SK-N-MC (cell line): ENCODE data around the gene STRBP.
"Not testable (repeated sequence)": the region's sequence is repeated elsewhere in the genome, so short reads cannot be mapped to it uniquely, and the experiment has no call there.

Source experiments
- DNase-seq: peaks from one replicate; pipeline ENCODE4 v3.0.0-alpha.2; 2011; ENCODE audit warnings: low read depth, low spot score
- H3K27ac ChIP-seq: fragments of 200-600 bp; sonication (generic); 2 replicates; pipeline ENCODE4 v1.5.1; 2016; ENCODE audit warnings: mixed run types
- H3K36me3 ChIP-seq: fragments of 200-600 bp; sonication (generic); 2 replicates; pipeline ENCODE4 v1.6.1; 2017; ENCODE audit warnings: antibody characterized with exemption, low read length, mixed read lengths; ENCODE audit not compliant: insufficient read depth
- H3K4me3 ChIP-seq: fragments of 200-600 bp; sonication (generic); 2 replicates; pipeline ENCODE4 v1.5.1; 2016
- H3K9ac ChIP-seq: fragments of 200-600 bp; sonication (generic); 2 replicates; pipeline ENCODE4 v1.8.0; 2017; ENCODE audit warnings: mixed run types, mixed read lengths; ENCODE audit not compliant: insufficient read length
- H3K9me3 ChIP-seq: fragments of 200-600 bp; sonication (generic); 2 replicates; pipeline ENCODE4 v1.6.1; 2017; ENCODE audit warnings: low read depth, mild to moderate bottlenecking, antibody characterized with exemption, low read length, moderate library complexity, mixed read lengths
- EZH2 ChIP-seq: fragments of 200-600 bp; sonication (generic); IDR thresholded peaks from one replicate; pipeline ENCODE4 v1.6.1; 2017; ENCODE audit warnings: antibody characterized with exemption
- FOXP2 ChIP-seq: optimal IDR thresholded peaks from 2 replicates; pipeline ENCODE3; 2011; ENCODE audit warnings: mild to moderate bottlenecking, moderate library complexity; ENCODE audit not compliant: insufficient read depth; ENCODE audit errors: extremely low read length, control extremely low read depth
- POLR2AphosphoS5 ChIP-seq: IDR thresholded peaks from 2 replicates; pipeline ENCODE4 v1.6.1; 2012; ENCODE audit warnings: mild to moderate bottlenecking, low read depth, low read length, borderline replicate concordance

Gene STRBP

GRCh38 chr9:123305879-123306278 lies 37.5 kb upstream of the STRBP start:
- DNase-seq: no peak
- TF ChIP-seq POLR2AphosphoS5 (no peak), FOXP2 (no peak), EZH2 (no peak)
- H3K9ac ChIP-seq: no peak overlapping the region
- H3K4me3 ChIP-seq: no peak overlapping the region
- peak overlapping the region; percentile 91 for H3K27ac ChIP-seq
- H3K9me3 ChIP-seq: no peaks in the 10 kb centered on the region
- no peaks in the 10 kb centered on the region for H3K36me3 ChIP-seq

GRCh38 chr9:123304340-123304691 lies 35.9 kb upstream of the STRBP start:
- H3K36me3 ChIP-seq: no peaks in the 10 kb centered on the region
- no peak for DNase-seq
- no peak overlapping the region for H3K9ac ChIP-seq
- no peaks in the 10 kb centered on the region for H3K9me3 ChIP-seq
- TF ChIP-seq EZH2: no peak
- no peak for TF ChIP-seq FOXP2
- no peak for TF ChIP-seq POLR2AphosphoS5
- H3K4me3 ChIP-seq: no peak overlapping the region
- H3K27ac ChIP-seq: peak overlapping the region; percentile 91

GRCh38 chr9:123302348-123303214 lies 34.2 kb upstream of the STRBP start:
- no peak for DNase-seq
- Histone ChIP-seq H3K36me3 (no peaks in the 10 kb centered on the region), H3K27ac (peak overlapping the region; percentile 25; the same call in 1 of the 2 replicates), H3K9ac (no peak overlapping the region), H3K4me3 (no peak overlapping the region), H3K9me3 (no peaks in the 10 kb centered on the region)
- TF ChIP-seq FOXP2 (no peak), POLR2AphosphoS5 (no peak), EZH2 (no peak)

GRCh38 chr9:123301936-123302335 lies 33.5 kb upstream of the STRBP start:
- H3K9me3 ChIP-seq, H3K9ac ChIP-seq, H3K36me3 ChIP-seq, H3K4me3 ChIP-seq, H3K27ac ChIP-seq, DNase-seq: not testable (repeated sequence)

GRCh38 chr9:123300554-123300953 lies 32.2 kb upstream of the STRBP start:
- H3K9ac ChIP-seq: no peak overlapping the region

GRCh38 chr9:123299558-123300126 lies 31.3 kb upstream of the STRBP start:
- Histone ChIP-seq H3K27ac (peak overlapping the region; percentile 60), H3K9ac (no peak overlapping the region), H3K9me3 (no peaks in the 10 kb centered on the region), H3K36me3 (no peaks in the 10 kb centered on the region), H3K4me3 (no peak overlapping the region)
- no peak for TF ChIP-seq POLR2AphosphoS5
- no peak for TF ChIP-seq FOXP2
- TF ChIP-seq EZH2: no peak
- no peak for DNase-seq

More at GRCh38 chr9:123300554-123300953, 32.2 kb upstream of the STRBP start:
- H3K9me3 ChIP-seq: no peaks in the 10 kb centered on the region
- no peak for DNase-seq
- H3K27ac ChIP-seq: no peak overlapping the region
- TF ChIP-seq FOXP2: no peak
- TF ChIP-seq POLR2AphosphoS5: no peak
- no peak for TF ChIP-seq EZH2
- H3K36me3 ChIP-seq: no peaks in the 10 kb centered on the region
- no peak overlapping the region for H3K4me3 ChIP-seq

GRCh38 chr9:123296174-123296573 lies 27.8 kb upstream of the STRBP start:
- no peak for TF ChIP-seq FOXP2
- TF ChIP-seq POLR2AphosphoS5: no peak
- no peak for TF ChIP-seq EZH2
- Histone ChIP-seq H3K4me3 (no peak overlapping the region), H3K27ac (peak overlapping the region; percentile 58; the same call in 1 of the 2 replicates), H3K36me3 (no peaks in the 10 kb centered on the region), H3K9ac (no peak overlapping the region), H3K9me3 (no peaks in the 10 kb centered on the region)
- no peak for DNase-seq

- DNase-seq: no peak
- Histone ChIP-seq H3K27ac (no peak overlapping the region), H3K4me3 (no peak overlapping the region), H3K9me3 (no peaks in the 10 kb centered on the region), H3K9ac (no peak overlapping the region), H3K36me3 (no peaks in the 10 kb centered on the region)
- TF ChIP-seq POLR2AphosphoS5 (no peak), EZH2 (no peak), FOXP2 (no peak)
Measured at GRCh38 chr9:123291736-123292135, 23.4 kb upstream of the STRBP start.

GRCh38 chr9:123290764-123291163 lies 22.4 kb upstream of the STRBP start:
- no peak for DNase-seq
- Histone ChIP-seq H3K9ac (no peak overlapping the region), H3K9me3 (no peaks in the 10 kb centered on the region), H3K27ac (no peak overlapping the region), H3K4me3 (no peak overlapping the region), H3K36me3 (no peaks in the 10 kb centered on the region)
- no peak for TF ChIP-seq EZH2
- no peak for TF ChIP-seq FOXP2
- TF ChIP-seq POLR2AphosphoS5: no peak
